Liver (tissue), 9 donors: ENCODE results near the gene APPL2. TPM values are rescaled to one million over a fixed set of nuclear protein-coding genes. Genes with fewer than 3 reads are reported as not detected.

Source experiments
- DNase-seq: peaks from one replicate; pipeline ENCODE4 v3.0.0-alpha.2; 2017; ENCODE audit warnings: low spot score
- H3K27ac ChIP-seq, 2 donors: one replicate each; pipeline ENCODE4 v1.7.0; 2013; ENCODE audit warnings: inconsistent platforms in 2 of 2, low read length in 2 of 2, control low read depth in 1 of 2, low read depth in 1 of 2, mild to moderate bottlenecking in 1 of 2
- H3K27me3 ChIP-seq, 4 donors: one replicate each; pipeline versions ENCODE4 v1.6.1 to v1.7.0; 2013; ENCODE audit warnings: low read length in 3 of 4, inconsistent platforms in 1 of 4, mild to moderate bottlenecking in 1 of 4, moderate library complexity in 1 of 4; ENCODE audit not compliant: control insufficient read depth in 4 of 4, insufficient read depth in 4 of 4
- H3K36me3 ChIP-seq, 4 donors: one replicate each; pipeline versions ENCODE4 v1.6.1 to v1.7.0; 2013; ENCODE audit warnings: low read length in 3 of 4, mild to moderate bottlenecking in 3 of 4, low read depth in 1 of 4, moderate library complexity in 1 of 4; ENCODE audit not compliant: control insufficient read depth in 4 of 4, insufficient read depth in 3 of 4
- H3K4me1 ChIP-seq, 4 donors: one replicate each; pipeline versions ENCODE4 v1.6.1 to v1.7.0; 2013; ENCODE audit warnings: low read length in 3 of 4, mild to moderate bottlenecking in 3 of 4, moderate library complexity in 1 of 4; ENCODE audit not compliant: control insufficient read depth in 4 of 4, insufficient read depth in 4 of 4
- H3K4me3 ChIP-seq, 3 donors: one replicate each; pipeline versions ENCODE4 v1.6.1 to v1.7.0; 2013; ENCODE audit warnings: low read length in 3 of 3, control low read depth in 1 of 3, low read depth in 1 of 3, mild to moderate bottlenecking in 1 of 3
- H3K9ac ChIP-seq, 2 donors: one replicate each; pipeline ENCODE4 v1.7.0; 2013; ENCODE audit warnings: low read length in 2 of 2, mild to moderate bottlenecking in 2 of 2, moderate library complexity in 2 of 2, control low read depth in 1 of 2, low read depth in 1 of 2
- H3K9me3 ChIP-seq, 4 donors: one replicate each; pipeline versions ENCODE4 v1.6.1 to v1.7.0; 2013; ENCODE audit warnings: low read length in 3 of 4; ENCODE audit not compliant: control insufficient read depth in 4 of 4
- EGR1 ChIP-seq, 2 donors: IDR thresholded peaks; 2 replicates each; pipeline ENCODE4 v1.6.1; 2016 to 2018; ENCODE audit warnings: antibody characterized with exemption in 2 of 2, low read depth in 2 of 2
- FOXA1 ChIP-seq: IDR thresholded peaks from 2 replicates; pipeline ENCODE4 v1.6.1; 2016; ENCODE audit warnings: antibody characterized with exemption
- HNF4G ChIP-seq: IDR thresholded peaks from 2 replicates; pipeline ENCODE4 v1.6.1; 2016; ENCODE audit warnings: antibody characterized with exemption
- JUND ChIP-seq, 2 donors: IDR thresholded peaks; 2 replicates each; pipeline ENCODE4 v1.6.1; 2016; ENCODE audit warnings: antibody characterized with exemption in 2 of 2
- NR2F2 ChIP-seq: IDR thresholded peaks from 2 replicates; pipeline ENCODE4 v1.6.1; 2016; ENCODE audit warnings: antibody characterized with exemption
- RXRA ChIP-seq, 2 donors: IDR thresholded peaks; 2 replicates each; pipeline ENCODE4 v1.6.1; 2017 to 2018; ENCODE audit warnings: antibody characterized with exemption in 2 of 2, mild to moderate bottlenecking in 1 of 2
- TAF1 ChIP-seq: conservative IDR thresholded peaks from 2 replicates; pipeline ENCODE4 v1.6.1; 2016; ENCODE audit warnings: antibody characterized with exemption, mild to moderate bottlenecking
- WGBS: extraction: QIAGEN DNeasy Blood & Tissue Kit; methylation state at CpG from one replicate; pipeline ENCODE4 v1.1.7; 2013; 5-methylcytosine and 5-hydroxymethylcytosine counted together
- polyA plus RNA-seq, 2 donors: library from polyadenylated mRNA; stranded (reverse) in 1 of 2; unstranded in 1 of 2; fragments of 200-250 nt in 1 of 2; fragments of >200 nt in 1 of 2; fragmentation: Nextera tagmentation in 1 of 2; extraction: Ambion mirVana in 1 of 2; gene quantifications; one replicate each; pipeline versions ENCODE4 v1.2.1 to v1.2.3, GENCODE V29; 2013 to 2015
- total RNA-seq, 2 donors: library from RNA; depleted of rRNA; stranded (reverse); fragments of >200 nt; gene quantifications; one replicate each; pipeline ENCODE4 v1.2.3, GENCODE V29; 2014
- TF ChIP-seq, protein P1 (sequence below): IDR thresholded peaks from 2 replicates; pipeline ENCODE4 v1.6.1; 2016; ENCODE audit warnings: antibody characterized with exemption
- TF ChIP-seq, protein P2 (sequence below): IDR thresholded peaks from 2 replicates; pipeline ENCODE4 v1.6.1; 2016; ENCODE audit warnings: antibody characterized with exemption
- TF ChIP-seq, protein P3 (sequence below): fragments of 150-350 bp; IDR thresholded peaks from 2 replicates; pipeline ENCODE4 v1.5.1; 2017; ENCODE audit warnings: improper control_type of control experiment, low read depth, low read length; ENCODE audit not compliant: missing input control
- TF ChIP-seq, protein P4 (sequence below): IDR thresholded peaks from 2 replicates; pipeline ENCODE4 v1.6.1; 2016; ENCODE audit warnings: antibody characterized with exemption, mild to moderate bottlenecking
- donor health status: healthy.
- donor health status: healthy.
- donor health status: healthy.
- donor health status: healthy.
- donor health status: healthy.

APPL2 gene
- total and polyA plus RNA-seq, 4 donors: 7.1 to 21.2 (median 12.7) TPM

DNA sequence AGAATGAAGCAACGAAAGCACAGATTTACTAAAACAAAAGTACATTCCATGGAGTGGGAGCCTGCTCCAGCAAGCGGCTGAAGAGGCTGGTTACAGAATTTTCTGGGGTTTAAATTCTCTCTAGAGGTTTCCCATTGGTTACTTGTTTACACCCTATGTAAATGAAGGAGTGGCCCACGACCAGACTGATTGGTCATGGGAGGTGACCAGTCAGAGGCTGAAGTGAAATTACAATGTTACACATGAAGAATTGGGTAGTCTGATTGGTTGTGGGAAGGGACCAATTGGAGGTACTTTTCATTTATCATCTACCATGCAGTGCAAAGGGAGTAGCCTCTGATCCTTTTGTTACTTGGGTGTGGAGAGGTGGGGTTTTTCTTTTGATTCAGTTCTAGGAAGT is 36.2 kb upstream of the APPL2 start:
- no peaks in the 10 kb centered on the region for H3K4me1 ChIP-seq
- DNase-seq: no peak
- TF ChIP-seq, protein P1, sequence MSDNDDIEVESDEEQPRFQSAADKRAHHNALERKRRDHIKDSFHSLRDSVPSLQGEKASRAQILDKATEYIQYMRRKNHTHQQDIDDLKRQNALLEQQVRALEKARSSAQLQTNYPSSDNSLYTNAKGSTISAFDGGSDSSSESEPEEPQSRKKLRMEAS: no peak
- TF ChIP-seq, protein P2, sequence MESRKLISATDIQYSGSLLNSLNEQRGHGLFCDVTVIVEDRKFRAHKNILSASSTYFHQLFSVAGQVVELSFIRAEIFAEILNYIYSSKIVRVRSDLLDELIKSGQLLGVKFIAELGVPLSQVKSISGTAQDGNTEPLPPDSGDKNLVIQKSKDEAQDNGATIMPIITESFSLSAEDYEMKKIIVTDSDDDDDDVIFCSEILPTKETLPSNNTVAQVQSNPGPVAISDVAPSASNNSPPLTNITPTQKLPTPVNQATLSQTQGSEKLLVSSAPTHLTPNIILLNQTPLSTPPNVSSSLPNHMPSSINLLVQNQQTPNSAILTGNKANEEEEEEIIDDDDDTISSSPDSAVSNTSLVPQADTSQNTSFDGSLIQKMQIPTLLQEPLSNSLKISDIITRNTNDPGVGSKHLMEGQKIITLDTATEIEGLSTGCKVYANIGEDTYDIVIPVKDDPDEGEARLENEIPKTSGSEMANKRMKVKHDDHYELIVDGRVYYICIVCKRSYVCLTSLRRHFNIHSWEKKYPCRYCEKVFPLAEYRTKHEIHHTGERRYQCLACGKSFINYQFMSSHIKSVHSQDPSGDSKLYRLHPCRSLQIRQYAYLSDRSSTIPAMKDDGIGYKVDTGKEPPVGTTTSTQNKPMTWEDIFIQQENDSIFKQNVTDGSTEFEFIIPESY: no peak
- TF ChIP-seq TAF1 (no peak), RXRA (IDR thresholded peaks at IDR 0.05) (no peak), JUND (IDR thresholded peaks at IDR 0.05) (no peak), NR2F2 (no peak), EGR1 (IDR thresholded peaks at IDR 0.05; ENCODE audit: low read depth in 2 of 2) (no peak), HNF4G (no peak)
- TF ChIP-seq, protein P3, sequence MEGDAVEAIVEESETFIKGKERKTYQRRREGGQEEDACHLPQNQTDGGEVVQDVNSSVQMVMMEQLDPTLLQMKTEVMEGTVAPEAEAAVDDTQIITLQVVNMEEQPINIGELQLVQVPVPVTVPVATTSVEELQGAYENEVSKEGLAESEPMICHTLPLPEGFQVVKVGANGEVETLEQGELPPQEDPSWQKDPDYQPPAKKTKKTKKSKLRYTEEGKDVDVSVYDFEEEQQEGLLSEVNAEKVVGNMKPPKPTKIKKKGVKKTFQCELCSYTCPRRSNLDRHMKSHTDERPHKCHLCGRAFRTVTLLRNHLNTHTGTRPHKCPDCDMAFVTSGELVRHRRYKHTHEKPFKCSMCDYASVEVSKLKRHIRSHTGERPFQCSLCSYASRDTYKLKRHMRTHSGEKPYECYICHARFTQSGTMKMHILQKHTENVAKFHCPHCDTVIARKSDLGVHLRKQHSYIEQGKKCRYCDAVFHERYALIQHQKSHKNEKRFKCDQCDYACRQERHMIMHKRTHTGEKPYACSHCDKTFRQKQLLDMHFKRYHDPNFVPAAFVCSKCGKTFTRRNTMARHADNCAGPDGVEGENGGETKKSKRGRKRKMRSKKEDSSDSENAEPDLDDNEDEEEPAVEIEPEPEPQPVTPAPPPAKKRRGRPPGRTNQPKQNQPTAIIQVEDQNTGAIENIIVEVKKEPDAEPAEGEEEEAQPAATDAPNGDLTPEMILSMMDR: no peak
- no peak overlapping the region for H3K27ac ChIP-seq
- H3K27me3 ChIP-seq: no peaks in the 10 kb centered on the region
- no peaks in the 10 kb centered on the region for H3K36me3 ChIP-seq
- H3K9ac ChIP-seq: no peak overlapping the region
- 81% methylated on average over 3 of the region's 3 CpGs for WGBS
- H3K9me3 ChIP-seq: no peaks in the 10 kb centered on the region
- H3K4me3 ChIP-seq: no peak overlapping the region

DNA sequence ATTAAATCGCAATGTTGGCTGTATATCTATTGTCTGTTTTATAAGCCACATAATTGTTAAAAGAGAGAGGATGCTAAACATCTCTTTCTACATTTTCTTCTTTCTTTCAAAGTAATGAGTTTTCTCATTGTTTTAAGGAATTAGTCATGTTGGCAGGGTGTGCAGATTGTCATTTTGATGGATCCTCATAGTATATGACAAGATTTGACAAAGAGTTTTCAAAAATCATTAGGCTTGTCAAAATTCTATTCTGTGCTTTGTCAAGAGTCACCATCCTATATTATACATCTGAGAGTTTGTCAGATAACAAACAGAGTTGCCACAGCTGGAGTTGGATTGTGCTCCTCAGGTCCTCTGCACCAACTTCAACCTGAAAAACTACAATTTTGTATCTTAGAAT is 35.4 kb upstream of the APPL2 start:
- Histone ChIP-seq H3K4me1 (no peaks in the 10 kb centered on the region), H3K27me3 (no peaks in the 10 kb centered on the region), H3K9ac (no peak overlapping the region), H3K36me3 (no peaks in the 10 kb centered on the region), H3K27ac (no peak overlapping the region), H3K9me3 (no peaks in the 10 kb centered on the region), H3K4me3 (no peak overlapping the region)
- TF ChIP-seq TAF1 (no peak), FOXA1 (no peak), RXRA (IDR thresholded peaks at IDR 0.05) (no peak), HNF4G (no peak), NR2F2 (no peak)
- TF ChIP-seq, protein P4, sequence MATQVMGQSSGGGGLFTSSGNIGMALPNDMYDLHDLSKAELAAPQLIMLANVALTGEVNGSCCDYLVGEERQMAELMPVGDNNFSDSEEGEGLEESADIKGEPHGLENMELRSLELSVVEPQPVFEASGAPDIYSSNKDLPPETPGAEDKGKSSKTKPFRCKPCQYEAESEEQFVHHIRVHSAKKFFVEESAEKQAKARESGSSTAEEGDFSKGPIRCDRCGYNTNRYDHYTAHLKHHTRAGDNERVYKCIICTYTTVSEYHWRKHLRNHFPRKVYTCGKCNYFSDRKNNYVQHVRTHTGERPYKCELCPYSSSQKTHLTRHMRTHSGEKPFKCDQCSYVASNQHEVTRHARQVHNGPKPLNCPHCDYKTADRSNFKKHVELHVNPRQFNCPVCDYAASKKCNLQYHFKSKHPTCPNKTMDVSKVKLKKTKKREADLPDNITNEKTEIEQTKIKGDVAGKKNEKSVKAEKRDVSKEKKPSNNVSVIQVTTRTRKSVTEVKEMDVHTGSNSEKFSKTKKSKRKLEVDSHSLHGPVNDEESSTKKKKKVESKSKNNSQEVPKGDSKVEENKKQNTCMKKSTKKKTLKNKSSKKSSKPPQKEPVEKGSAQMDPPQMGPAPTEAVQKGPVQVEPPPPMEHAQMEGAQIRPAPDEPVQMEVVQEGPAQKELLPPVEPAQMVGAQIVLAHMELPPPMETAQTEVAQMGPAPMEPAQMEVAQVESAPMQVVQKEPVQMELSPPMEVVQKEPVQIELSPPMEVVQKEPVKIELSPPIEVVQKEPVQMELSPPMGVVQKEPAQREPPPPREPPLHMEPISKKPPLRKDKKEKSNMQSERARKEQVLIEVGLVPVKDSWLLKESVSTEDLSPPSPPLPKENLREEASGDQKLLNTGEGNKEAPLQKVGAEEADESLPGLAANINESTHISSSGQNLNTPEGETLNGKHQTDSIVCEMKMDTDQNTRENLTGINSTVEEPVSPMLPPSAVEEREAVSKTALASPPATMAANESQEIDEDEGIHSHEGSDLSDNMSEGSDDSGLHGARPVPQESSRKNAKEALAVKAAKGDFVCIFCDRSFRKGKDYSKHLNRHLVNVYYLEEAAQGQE: no peak
- no peak for DNase-seq
- 91% methylated on average over 1 of the region's 1 CpG for WGBS
